GM18951 (cell line): ENCODE data around the gene MCFD2.
"Not testable (repeated sequence)": the region's sequence is repeated elsewhere in the genome, so short reads cannot be mapped to it uniquely, and the experiment has no call there.

Source experiments
- POLR2A ChIP-seq: IDR thresholded peaks from 4 replicates; pipeline ENCODE4 v1.6.1; 2011; ENCODE audit warnings: mild to moderate bottlenecking; ENCODE audit not compliant: insufficient read length, insufficient read depth; ENCODE audit errors: extremely low read depth
- in situ Hi-C: fragments of 300-500 bp; cut with MboI; formaldehyde crosslinking; loops from one replicate; pipeline ENCODE4 v1.12.0; 2022; ENCODE audit warnings: low sequenced_read_pairs, mixed read lengths, inconsistent platforms; ENCODE audit not compliant: unreplicated experiment

The MCFD2 gene

GRCh38 chr2:46924038-46924437 lies 8.4 kb upstream of the MCFD2 start:
- in situ Hi-C loops, result no loop called here
- TF ChIP-seq POLR2A, result no peak

DNA sequence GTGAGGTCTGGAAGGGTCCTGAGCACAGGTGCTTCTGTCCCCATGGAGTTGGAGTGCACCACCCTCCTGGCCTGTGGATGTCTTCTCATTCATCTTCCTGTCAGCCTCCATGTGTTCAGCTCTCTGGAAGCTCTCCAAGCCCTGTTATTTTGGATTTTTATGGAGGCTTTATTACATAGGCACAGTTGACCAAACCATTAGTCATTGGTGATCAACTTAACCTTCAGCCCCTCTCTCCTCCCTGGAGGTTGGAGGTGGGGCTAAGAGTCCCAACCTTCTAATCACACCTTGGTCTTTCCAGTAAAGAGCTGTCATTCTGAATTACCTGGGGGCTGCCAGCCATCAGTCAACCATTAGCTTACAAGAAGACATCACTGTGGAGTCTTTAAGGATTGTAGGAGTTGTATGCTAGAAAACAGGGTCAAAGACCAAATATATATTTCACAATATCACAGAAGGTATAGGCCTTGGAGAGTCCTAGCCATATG lies 7.5 kb upstream of the MCFD2 start:
- in situ Hi-C loops, result no loop called here
- no peak for TF ChIP-seq POLR2A

- TF ChIP-seq POLR2A, result no peak
- in situ Hi-C loops, result no loop called here
Measured at GRCh38 chr2:46922606-46923005, 7.0 kb upstream of the MCFD2 start.

DNA sequence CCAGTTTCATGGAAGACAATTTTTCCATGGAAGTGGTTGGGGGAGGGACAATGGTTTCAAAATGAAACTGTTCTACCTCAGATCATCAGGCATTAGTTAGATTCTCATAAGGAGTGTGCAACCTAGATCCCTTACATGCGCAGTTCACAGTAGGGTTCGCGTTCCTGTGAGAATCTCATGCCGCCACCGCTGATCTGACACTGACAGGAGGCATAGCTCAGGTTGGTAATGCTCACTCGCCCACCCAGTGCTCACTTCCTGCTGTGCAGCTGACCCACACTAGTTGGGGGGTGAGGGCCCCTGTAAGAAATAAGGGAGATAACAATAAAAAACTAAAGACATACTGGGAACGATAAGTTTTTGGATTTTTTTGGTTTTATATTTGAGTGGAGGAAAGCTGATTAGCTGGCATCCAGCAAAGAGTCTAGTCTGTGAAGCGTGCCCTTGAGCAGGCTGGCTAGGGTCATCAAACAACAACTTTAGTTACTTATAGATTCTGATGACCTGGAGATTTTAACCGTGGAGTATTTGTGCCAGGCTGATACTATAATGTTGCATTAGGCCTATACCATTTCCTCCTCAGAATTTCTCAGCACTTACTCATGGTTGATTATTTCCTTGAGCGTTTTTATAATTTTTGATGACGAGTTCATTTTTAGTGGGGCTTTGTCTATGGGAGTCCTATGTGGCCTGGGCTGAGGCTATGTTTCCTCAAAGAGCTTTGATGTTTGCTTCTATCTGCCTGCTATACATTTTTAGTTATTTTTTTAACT lies 6.3 kb upstream of the MCFD2 start:
- no peak for TF ChIP-seq POLR2A
- in situ Hi-C loops, result no loop called here

DNA sequence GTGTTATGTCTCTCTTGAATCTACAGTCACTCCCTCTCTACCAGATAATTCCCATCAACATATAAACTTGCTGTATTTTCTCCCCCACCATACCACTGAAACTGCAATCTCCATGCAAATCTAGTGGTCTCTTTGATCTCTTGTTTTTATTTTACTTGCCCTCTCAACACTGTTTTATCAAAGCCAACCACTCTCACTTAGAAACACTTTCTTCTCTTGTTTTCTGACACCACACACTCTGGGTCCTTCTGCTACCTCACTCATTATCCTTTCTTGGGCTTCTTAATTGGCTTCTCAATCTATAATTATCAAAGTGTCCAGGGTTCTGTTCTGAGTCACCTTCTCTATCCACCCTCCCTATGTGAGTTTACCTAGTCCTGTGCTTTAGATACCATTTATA lies 2.0 kb upstream of the MCFD2 start:
- in situ Hi-C loops, result no loop called here

DNA sequence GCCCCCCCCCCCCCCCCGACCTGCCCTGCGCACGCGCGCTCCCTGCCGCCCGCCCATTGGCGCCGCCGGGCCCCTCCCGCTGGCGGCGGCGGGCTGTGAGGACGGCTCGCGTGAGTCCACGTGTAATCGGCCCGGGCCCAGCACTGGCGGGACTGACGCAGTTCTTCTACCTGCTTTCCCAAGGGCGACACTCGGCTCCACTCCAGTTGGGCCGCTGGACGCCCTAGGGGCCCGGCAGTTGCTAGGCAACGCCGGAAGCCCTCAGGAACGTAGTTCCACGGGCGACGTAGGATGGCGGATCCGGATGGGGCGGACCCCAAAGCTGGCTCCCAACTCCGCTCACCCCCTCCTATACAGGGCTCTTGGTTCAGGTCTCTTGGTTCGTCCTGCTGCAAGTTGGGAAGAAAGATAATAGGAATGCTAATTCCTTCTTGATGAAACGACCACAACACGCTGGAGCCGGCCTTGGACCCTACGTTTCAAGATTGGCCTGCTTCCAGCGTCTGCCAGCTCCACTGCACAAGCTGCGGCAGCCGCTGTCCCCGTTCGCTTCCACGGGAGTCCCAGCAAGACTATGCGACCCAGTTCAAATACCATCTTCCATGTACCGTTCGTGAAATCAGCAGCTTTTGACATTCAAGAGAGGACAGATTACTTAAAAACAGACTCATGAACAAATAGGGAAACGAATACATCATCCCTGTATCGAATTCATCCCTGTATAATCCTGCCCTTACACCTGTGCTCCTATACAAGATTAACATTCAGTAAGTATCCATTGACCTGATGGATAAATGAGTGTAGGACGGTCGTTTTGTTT lies 415 bp upstream of the MCFD2 start:
- peak; percentile 72 for TF ChIP-seq POLR2A
- in situ Hi-C loops, result no loop called here

More for the DNA sequence above, 2.0 kb upstream of the MCFD2 start:
- TF ChIP-seq POLR2A, result no peak

DNA sequence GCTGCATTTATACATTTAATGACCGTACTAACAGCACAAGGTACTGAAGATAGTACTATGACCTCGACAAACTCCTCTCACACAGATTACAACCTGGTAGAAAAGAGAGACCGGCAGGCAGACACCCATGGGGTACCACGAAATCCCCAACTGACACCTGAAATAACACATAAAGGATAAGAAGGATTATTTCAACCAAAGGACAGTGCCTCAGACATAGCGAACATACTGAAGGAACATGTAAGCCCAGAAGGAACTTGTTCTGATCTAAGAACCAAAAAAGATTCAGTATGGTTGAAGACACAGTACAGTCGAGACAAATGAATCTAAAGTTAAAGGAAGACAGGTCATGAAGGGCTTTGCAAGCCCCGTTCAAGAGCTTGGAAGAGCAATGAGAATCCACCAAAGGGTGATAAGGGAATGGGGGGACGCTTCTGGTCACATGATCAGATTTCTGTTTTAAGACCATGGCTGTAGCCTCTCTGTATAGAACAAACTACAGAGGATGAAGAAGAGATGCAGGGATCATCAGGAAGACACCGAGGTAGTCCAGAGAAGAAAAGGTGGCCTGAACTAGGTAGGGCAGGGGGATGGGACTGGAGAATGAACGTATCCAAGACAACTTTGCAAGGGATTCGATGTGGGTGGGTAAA lies 902 bp downstream of the MCFD2 start:
- TF ChIP-seq POLR2A, result no peak
- in situ Hi-C loops, result no loop called here

DNA sequence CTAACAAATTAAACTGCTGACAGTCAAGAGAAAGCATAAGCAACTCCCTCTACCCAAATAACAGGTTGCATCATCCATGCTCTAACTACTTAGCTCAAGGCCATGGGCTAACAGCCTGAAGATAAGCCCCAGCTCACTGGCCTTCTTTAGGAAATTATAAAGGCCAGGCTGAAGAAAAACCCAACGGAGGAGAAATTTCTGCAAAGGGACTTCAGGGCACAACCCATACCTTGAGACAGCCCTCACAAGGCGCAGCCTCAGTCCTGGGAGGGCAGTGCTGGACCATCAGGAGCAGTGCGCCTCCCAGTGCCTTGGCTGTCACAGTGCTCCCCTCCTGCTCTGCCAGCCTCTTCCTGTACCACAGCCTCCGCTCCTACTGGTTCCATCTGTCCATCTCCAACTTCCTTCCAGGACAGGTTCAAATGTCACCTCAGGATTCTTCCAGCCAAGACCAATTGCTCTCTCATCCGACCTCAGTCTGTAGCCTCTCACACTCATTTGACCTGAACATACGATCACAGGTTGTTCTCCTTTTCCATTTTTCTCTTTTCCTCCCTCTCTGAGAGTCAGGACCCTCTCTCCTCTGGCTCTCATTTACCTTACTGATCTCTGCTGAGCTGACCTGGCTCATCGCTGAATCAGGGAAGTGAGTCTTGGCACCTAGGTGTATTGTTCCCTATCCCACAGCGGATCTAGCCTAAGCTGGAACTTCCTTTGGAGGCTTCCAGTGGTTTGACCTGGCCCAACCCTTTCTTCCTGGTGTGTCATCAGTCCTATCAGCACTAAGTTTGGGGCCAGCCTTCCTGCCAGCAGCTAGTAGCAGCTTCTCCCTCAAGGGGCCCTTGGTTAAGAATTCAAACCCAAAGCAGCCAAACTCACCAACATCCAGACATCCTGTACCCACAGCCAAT lies 1.9 kb downstream of the MCFD2 start:
- no peak for TF ChIP-seq POLR2A
- in situ Hi-C loops, result no loop called here

- in situ Hi-C loops, result no loop called here
- no peak for TF ChIP-seq POLR2A
Measured at GRCh38 chr2:46909771-46910419, 5.7 kb downstream of the MCFD2 start.

GRCh38 chr2:46909150-46909549 lies 6.5 kb downstream of the MCFD2 start:
- in situ Hi-C loops, result no loop called here
- TF ChIP-seq POLR2A, result no peak

DNA sequence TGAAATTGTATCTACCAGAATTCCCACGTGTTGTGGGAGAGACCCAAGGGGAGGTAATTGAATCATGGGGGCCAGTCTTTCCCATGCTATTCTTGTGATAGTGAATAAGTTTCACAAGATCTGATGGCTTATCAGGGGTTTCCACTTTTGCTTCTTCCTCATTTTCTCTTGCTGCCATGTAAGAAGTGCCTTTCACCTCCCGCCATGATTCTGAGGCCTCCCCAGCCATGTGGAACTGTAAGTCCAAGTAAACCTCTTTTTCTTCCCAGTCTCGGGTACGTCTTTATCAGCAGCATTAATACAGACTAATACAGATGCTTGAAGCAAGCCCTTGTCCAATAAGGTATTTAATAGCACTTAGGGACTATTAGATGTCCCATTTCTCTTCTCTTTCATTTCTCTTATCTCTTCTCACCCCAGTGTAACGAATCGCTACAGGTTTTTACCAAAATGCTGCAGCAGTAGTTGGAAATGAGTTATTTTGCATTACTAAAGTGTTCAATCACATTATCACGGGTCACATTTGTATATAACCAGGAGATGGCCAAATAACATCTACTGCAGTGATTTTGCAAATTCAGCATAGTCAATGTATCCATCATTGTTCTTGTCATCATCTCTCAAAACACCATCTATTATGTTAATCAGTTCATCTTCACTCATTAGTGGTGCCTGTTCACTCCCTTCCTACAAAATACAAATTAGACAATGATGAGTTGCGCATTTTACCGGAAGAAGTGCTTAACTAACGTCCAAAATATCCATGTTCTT lies 10.5 kb downstream of the MCFD2 start:
- in situ Hi-C loops, result not testable (repeated sequence)

DNA sequence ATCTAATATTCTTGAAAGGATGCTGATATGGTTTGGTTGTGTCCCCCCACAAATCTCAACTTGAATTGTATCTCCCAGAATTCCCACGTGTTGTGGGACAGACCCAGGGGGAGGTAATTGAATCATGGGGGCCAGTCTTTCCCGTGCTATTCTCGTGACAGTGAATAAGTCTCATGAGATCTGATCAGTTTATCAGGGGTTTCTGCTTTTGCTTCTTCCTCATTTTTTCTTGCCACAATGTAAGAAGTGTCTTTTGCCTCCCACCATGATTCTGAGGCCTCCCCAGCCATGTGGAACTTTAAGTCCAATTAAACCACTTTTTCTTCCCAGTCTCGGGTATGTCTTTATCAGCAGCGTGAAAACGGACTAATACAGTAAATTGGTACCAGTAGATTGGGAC lies 12.6 kb downstream of the MCFD2 start:
- in situ Hi-C loops, result not testable (repeated sequence)
